ENCODE measurements around the gene RASGRF2.

- no peak for TF ChIP-seq ZNF292 (CRISPR knock-in tag; IDR thresholded peaks at IDR 0.05; ENCODE audit: borderline replicate concordance, low read depth)
- TF ChIP-seq EZH2 (conservative IDR thresholded peaks at IDR 0.05; ENCODE audit: low read depth, low read length), result no peak
- TF ChIP-seq PAWR (CRISPR knock-in tag; IDR thresholded peaks at IDR 0.05; ENCODE audit: borderline replicate concordance), result no peak
- no peak for TF ChIP-seq ATF3 (CRISPR knock-in tag; IDR thresholded peaks at IDR 0.05)
- no peak for TF ChIP-seq ZNF747 (CRISPR knock-in tag; IDR thresholded peaks at IDR 0.05; ENCODE audit: borderline replicate concordance)
- TF ChIP-seq CTCF (CRISPR knock-in tag; IDR thresholded peaks at IDR 0.05), result no peak
- TF ChIP-seq BHLHE40 (IDR thresholded peaks at IDR 0.05; ENCODE audit: low read length), result no peak
- no peak for TF ChIP-seq FOXK2 (IDR thresholded peaks at IDR 0.05)
- no peak for TF ChIP-seq ZNF318 (CRISPR knock-in tag; IDR thresholded peaks at IDR 0.05)
- TF ChIP-seq ZSCAN9 (CRISPR knock-in tag; IDR thresholded peaks at IDR 0.05; ENCODE audit: borderline replicate concordance), result no peak
- no peak for TF ChIP-seq POLR2A (IDR thresholded peaks at IDR 0.05; ENCODE audit: insufficient read depth in 1 of 2, low read depth in 2 of 2, low read length in 2 of 2)
- TF ChIP-seq ATF4 (CRISPR knock-in tag; IDR thresholded peaks at IDR 0.05), result no peak
- no peak for TF ChIP-seq KLF11 (CRISPR knock-in tag; IDR thresholded peaks at IDR 0.05)
Measured at GRCh38 chr5:81230416-81230815, 270.3 kb downstream of the RASGRF2 start.

All from HepG2 (cell line).